Stimulated activated CD4-positive, alpha-beta T cell treated with anti-CD3 and anti-CD28 coated beads, Interleukin-4, amount 100 ng/mL, for 48 hours (primary cell): ENCODE data around the gene IGFLR1.
A peak's percentile ranks its signal among the peaks of the same experiment; 100 is the strongest.

Experiments
- DNase-seq, 2 donors: peaks; one replicate each; pipeline ENCODE4 v3.0.0-alpha.2; 2020; ENCODE audit warnings: low read depth in 2 of 2

The IGFLR1 gene

DNA sequence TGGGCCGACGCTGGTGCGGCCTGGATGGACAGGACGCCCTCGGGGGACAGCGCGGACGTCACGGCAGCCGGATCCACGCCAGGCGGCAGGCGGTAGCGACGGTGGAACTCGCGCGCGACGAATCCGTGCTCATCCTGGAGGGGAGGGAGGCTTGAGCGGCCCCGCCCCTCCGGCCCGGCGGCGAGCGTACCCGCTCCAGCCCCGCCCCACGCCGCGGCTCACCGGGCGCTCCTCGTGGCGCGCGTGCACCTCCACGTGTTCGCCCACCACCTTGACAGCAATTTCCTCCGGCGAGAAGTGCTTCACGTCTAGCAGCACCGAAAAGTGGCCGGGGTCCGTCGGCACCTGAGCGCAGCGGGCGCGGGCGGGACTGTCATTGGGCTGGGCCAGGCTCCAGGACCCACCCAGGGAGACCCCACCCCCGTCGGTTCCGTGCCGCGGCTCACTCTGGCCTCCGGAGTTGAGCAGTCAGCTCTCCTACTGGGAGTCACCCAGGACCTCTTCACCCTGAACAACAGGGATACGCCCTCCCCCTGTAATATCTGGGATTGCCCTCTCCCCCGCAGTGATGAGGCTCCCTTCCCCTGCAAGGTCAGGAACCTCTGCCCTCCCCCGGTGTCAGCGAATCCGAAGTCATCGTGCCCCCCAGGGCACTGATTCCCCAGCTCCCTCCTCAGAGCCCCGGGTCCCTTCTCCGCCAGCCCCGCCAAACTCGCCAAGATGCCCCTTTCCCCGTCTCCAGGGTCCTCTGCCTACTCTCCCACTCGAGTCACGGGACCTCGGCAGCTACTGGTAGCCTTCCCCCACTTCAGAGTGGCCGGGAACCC is 13.5 kb upstream of the IGFLR1 start:
- DNase-seq = peak; percentile 40 to 43

DNA sequence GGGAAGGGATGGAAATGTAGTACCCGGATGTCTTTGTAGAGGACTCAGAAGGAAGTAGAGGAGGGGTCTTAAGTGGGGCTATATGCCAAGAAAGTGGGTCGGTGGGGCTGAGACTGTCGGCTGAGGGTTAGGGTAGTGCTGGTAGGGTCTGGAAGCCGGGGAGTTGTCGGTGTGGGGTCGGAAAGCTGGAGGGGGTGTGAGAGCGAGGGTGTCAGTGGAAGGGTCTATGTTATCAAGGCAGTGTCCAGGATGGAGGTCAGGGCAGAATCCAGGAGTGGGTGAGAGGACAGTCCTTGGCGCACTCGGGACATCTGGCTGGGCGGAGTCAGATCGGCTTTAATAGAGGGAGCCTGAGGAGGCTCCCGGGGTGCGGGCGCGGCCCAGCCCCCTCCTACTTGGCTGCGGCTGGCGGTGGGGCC is 12.9 kb upstream of the IGFLR1 start:
- no peak for DNase-seq

GRCh38 chr19:35754370-35755130 is 12.3 kb upstream of the IGFLR1 start:
- no peak for DNase-seq

- DNase-seq = no peak
These were observed 11.6 kb upstream of the IGFLR1 start for GRCh38 chr19:35753634-35754369.

- no peak for DNase-seq
These were observed 10.6 kb upstream of the IGFLR1 start for GRCh38 chr19:35752746-35753350.

DNA sequence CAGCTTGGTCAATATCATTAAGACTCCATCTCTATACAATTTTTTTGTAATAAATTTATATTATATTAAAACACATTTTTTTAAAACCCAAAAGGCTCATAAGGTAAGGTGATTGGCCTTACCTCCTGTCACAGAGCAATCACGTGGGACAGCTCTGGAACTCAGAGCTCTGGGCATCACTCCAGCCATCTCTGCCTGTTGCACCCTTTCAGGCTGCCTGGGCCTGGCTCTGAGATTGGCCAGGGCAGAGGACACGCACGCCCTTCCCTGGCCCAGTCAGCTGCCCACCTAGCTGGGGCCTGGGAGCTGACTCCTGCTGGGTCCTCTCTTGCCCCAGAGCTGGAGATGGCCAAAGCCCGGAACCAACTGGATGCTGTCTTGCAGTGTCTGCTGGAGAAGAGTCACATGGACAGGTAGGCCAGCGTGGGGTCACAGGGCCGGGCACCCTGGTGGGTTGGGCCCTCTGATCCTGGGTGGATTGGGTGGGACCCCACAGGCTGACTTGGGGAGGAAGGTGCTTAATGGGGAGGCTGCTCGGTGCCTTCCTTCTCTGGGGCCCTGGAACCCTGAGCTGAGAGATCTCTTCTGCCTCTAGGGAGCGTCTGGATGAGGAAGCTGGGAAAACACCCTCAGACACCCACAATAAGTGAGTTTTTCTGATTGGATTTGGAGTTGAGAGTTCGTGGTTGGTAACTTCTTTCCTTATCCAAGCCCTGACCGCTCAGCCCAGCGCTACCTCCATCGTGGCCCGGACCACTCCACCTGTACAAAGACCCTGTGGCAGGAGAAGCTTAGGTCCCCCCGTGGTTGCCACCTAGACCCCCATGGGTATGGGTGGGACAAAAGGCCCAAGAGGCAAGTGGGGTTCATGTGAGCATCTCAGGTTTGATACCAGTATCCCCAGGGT is 9.8 kb upstream of the IGFLR1 start:
- DNase-seq = no peak

- DNase-seq = no peak
These were observed 7.9 kb upstream of the IGFLR1 start for GRCh38 chr19:35750167-35750566.

DNA sequence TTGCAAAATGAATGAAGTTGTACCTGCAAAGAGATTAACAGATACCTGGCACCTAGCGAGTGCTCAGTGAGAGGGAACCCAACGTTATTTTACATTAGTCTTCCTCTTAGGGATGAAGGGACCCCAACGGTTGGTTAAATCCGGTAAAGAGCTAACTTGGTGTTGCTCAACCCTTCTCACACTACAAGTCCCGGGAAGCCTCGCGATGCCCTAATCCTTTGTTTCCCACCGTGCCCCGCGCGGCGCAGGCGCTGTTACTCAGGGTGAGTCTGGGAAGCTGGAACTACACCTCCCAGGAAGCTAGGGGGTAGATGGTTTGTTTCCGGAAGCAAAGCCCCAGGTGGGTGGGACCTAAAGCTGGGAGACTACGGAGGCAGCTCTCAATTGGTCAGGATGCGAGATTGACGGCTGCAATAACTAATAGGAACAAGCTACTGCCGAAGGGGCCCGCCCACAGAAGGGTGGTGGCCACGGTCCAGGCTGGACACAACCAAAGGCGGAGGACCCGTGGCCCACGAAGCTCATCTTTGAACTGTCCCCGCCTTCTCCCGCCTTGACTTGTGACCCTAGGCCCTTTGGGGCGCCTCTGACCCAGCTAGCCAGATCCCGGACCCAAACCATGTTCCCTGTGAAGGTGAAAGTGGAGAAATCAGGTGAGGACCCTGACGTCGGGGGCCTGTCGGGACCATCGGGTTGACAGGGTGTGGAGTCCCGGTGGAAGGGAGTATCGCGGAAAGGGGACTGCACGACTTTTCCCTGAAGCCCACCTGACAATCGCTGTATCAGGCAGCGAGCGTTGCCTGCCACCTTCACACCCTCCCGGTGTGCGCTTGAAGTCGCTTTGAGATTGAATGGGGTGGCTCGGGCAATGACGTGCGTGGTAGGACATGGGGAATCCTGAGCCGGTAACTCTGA is 6.1 kb upstream of the IGFLR1 start, which contains the start of gene LIN37:
LIN37 (plus strand) TSS at position 471 of the 915 bp plus-strand sequence; CDS start at position 620, 149 bp downstream.
- DNase-seq = peak; percentile 95 to 97

DNA sequence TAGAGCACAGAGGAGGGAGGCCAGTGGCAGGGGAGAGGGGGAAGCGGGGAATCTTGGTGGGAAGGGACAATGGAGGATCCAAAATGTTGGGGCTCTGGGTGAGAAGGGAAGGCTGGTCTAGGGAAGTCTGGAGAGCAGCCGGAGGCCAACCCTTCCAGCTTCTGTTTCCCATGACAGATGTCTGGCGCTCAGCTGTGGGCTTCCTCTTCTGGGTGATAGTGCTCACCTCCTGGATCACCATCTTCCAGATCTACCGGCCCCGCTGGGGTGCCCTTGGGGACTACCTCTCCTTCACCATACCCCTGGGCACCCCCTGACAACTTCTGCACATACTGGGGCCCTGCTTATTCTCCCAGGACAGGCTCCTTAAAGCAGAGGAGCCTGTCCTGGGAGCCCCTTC is 4.3 kb upstream of the IGFLR1 start:
- DNase-seq = no peak

- DNase-seq = no peak
These were observed 3.8 kb upstream of the IGFLR1 start for GRCh38 chr19:35746087-35746462.

DNA sequence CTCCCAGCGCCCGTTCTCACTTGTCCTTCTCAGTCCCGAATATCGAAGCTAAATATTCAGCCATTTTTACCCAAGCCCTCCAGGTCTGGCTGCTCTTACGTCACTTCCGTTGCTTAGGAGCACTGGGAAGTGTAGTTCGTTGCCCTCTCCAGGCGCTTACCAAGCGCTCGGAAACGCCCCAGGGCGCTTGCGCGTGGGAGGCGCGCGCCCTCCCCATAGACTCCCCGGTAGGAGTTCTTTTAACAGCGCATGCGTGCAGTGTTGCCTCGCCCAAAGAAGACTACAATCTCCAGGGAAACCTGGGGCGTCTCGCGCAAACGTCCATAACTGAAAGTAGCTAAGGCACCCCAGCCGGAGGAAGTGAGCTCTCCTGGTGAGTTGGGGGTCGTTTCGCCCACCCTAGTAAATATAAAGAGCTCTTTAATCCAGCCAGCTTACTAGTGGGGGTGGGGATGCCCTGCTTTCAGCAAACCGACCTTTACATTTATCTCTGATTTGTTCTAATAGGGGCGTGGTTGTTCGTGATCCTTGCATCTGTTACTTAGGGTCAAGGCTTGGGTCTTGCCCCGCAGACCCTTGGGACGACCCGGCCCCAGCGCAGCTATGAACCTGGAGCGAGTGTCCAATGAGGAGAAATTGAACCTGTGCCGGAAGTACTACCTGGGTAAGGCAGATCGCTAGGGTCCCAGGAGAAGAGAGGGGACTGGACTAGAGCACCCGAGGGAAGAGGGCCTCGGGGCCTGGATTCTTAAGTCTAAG is 3.3 kb upstream of the IGFLR1 start, which contains the start of the genes PSENEN and U2AF1L4:
PSENEN (plus strand) TSS at position 324 of the 759 bp plus-strand sequence; CDS start at position 604, 280 bp downstream.
U2AF1L4 (minus strand) TSS at position 91 of the 759 bp plus-strand sequence; CDS start at position 64, 27 bp downstream.
- DNase-seq = peak; percentile 83 to 93

DNA sequence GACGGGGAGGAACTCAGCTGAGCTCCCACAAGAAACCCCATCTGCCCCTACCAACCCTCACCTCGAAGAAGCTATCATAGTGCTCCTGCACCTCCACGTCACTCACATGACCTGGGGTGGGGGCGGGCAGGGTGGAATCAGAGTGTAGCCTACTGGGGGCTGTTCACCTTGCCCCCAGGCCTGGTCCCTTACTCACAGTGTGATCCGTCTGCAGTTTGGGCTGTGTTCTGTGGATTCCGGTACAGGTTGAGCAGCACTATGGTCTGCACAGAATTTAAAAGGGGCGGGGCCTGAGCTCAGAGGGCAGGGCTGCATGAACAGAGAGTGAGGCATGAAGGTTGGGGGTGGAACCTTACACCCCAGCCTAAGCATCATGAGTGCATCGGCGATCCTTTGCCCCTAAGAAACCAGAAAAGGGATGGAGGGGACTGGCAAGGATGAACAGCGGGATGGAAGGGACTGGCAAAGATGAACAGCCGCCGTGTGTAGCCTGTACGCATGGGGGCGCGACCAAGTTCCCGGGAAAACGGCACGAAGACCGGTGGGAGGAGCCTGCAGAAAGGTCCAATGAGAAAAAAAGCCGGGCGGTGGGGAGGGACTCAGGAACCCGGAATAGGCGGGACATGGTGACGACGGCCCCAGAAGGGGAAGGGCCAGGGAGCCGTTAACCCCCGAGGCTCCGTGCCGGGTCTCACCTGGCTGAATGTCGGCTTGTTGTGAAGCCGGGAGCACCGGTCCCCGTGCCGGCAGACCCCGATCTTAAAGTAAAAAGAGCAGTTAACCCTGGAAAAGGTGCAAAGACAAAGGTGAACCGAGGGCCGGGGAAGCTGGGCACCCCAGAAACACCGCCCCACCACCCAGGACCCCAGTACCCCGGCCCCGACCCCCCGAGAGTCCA is 2.4 kb upstream of the IGFLR1 start:
- DNase-seq = peak; percentile 86 to 91

DNA sequence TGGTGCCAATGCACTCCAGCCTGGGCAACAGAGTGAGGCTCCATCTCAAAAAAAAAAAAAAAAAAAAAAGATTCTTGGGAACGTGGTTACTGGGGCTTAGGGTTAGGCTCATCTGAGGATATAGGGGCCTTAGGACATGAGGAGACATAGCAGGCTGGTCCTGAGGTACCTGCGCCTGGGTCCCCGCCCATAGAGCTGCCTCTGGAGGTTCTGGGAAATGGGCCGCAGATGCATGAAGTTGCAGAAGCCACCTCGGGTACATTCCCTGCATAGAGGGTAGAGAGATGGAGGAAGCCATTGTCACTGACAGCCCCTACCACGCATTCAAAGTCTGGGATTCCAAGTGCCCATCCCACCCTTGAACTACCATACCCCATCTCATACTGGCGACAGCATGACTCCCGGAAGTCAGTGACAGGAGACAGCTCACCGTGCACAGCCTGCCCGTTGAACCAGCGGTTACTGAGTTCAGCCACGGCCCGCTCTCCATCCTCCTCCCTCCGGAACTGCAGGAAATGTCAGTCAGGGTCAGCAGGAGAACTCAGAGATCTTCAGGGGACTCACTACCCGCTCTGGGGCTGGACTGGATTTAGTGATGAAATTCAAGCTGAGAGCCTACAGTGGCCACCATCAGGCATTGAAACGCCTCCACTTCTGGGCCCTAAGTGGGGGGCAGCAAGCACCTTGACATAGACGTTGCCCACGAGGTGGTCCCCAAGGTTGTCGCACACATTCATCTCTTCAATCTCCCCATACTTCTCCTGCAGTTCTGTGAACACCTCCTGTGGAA is 1.6 kb upstream of the IGFLR1 start:
- no peak for DNase-seq

- no peak for DNase-seq
These were observed 1.1 kb downstream of the IGFLR1 start for GRCh38 chr19:35741203-35741515.

GRCh38 chr19:35740423-35741202 is 1.6 kb downstream of the IGFLR1 start:
- peak; percentile 96 to 97 for DNase-seq

- no peak for DNase-seq
These were observed 2.2 kb downstream of the IGFLR1 start for GRCh38 chr19:35740108-35740422.
